ENCODE measurements around the gene KLHDC2. TPM values are rescaled to one million over a fixed set of nuclear protein-coding genes. Genes with fewer than 3 reads are reported as not detected.
A peak's percentile ranks its signal among the peaks of the same experiment; 100 is the strongest.

KLHDC2 gene
- total and polyA plus RNA-seq, 2 experiments from 2014 or later = 82.8 to 84.9 TPM

- peak overlapping the region; percentile 98 for H3K27ac ChIP-seq
- H3K27me3 ChIP-seq (replicated peaks; ENCODE audit: insufficient read depth) = no peaks in the 10 kb centered on the region
- H3K9me3 ChIP-seq (ENCODE audit: low read depth) = no peaks in the 10 kb centered on the region
- H3F3A ChIP-seq (ENCODE audit: insufficient read depth) = peaks cover 28% of the 10 kb centered on the region
- in situ Hi-C loops (cut with MboI) = loop anchor here (10.0 kb wide), 1 partner anchor 132 kb away; the partner anchor contains the start of gene DNAAF2
- H3K9ac ChIP-seq = peak overlapping the region; percentile 99
- peaks cover 25% of the 10 kb centered on the region for H3K4me1 ChIP-seq (ENCODE audit: insufficient read depth)
- H3K9me2 ChIP-seq (ENCODE audit: insufficient read depth) = no peaks in the 10 kb centered on the region
- WGBS, 2 experiments (ENCODE audit: low coverage in 1 of 2, low lambda C conversion rate in 2 of 2, missing lambda C conversion rate in 2 of 2) = 5 to 8% methylated on average over 9 of the region's 9 CpGs
- peaks cover 39% of the 10 kb centered on the region for H3K79me2 ChIP-seq (ENCODE audit: insufficient read depth)
- peak overlapping the region; percentile 91 for H3K4me2 ChIP-seq (ENCODE audit: unreplicated experiment)
- peaks cover 4% of the 10 kb centered on the region; the same call in 1 of the 2 replicates for H3K36me3 ChIP-seq (ENCODE audit: low read depth)
- no peaks in the 10 kb centered on the region for H4K20me1 ChIP-seq (ENCODE audit: insufficient read depth)
- H2AFZ ChIP-seq = peak overlapping the region; percentile 87
- TF ChIP-seq EZH2 (IDR thresholded peaks at IDR 0.05; ENCODE audit: insufficient read depth, poor library complexity, severe bottlenecking) (no peak), EZH2phosphoT487 (IDR thresholded peaks at IDR 0.05; ENCODE audit: insufficient read depth, low read depth) (no peak)
- H3K4me3 ChIP-seq = peak overlapping the region; percentile 83
- no peak for DNase-seq
Observed at GRCh38 chr14:49767270-49767570, 733 bp upstream of the KLHDC2 start.

DNA sequence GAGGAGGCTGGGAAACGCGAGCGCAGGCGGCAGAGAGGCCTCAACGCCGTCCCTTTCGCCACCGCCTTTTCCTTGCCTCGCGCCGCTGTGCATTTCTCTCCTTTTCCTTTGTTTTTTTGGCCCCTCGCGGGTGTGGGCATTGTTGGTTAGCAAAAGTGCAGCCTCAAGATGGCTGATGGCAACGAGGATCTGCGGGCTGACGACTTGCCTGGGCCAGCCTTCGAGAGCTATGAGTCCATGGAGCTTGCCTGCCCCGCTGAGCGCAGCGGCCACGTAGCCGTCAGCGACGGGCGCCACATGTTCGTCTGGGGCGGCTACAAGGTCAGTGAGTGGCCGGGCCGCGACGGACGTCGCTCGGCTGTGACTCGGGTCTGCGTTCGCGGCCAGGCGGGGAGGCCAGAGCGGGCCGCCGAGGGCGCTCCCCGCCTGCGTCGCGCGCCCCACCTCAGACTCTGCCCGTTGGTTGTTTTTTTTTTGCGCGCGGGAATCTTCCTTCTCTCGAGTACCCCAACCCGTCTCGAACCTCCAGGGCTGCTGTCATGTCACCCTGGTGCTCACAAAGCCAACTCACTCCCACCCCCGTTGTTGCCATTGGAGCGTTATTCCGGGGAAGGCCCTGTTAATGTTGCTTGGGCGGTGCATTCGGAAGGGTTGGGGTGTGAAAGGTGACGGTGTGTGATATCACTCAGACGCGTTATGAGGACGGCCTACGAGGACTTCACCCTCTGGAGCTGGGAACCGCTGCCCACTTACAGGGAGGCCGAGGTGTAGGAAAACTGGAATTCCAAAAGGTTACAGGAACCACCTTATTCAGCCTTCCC is 558 bp downstream of the KLHDC2 start:
- WGBS, 2 experiments (ENCODE audit: low coverage in 1 of 2, low lambda C conversion rate in 2 of 2, missing lambda C conversion rate in 2 of 2) = 0 to 2% methylated on average over 67 of the region's 67 CpGs
- peak overlapping the region; percentile 99 for H3K9ac ChIP-seq
- H3K9me3 ChIP-seq (ENCODE audit: low read depth) = no peaks in the 10 kb centered on the region
- in situ Hi-C loops (cut with MboI) = loop anchor here (10.0 kb wide), 1 partner anchor 134 kb away; the partner anchor contains the start of gene DNAAF2
- H3K4me2 ChIP-seq (ENCODE audit: unreplicated experiment) = peak overlapping the region; percentile 91
- H4K20me1 ChIP-seq (ENCODE audit: insufficient read depth) = no peaks in the 10 kb centered on the region
- H3K79me2 ChIP-seq (ENCODE audit: insufficient read depth) = peaks cover 49% of the 10 kb centered on the region
- no peaks in the 10 kb centered on the region for H3K27me3 ChIP-seq (replicated peaks; ENCODE audit: insufficient read depth)
- peak overlapping the region; percentile 98 for H3K27ac ChIP-seq
- H3K4me3 ChIP-seq = peak overlapping the region; percentile 83
- TF ChIP-seq EZH2 (IDR thresholded peaks at IDR 0.05; ENCODE audit: insufficient read depth, poor library complexity, severe bottlenecking) (no peak), EZH2phosphoT487 (IDR thresholded peaks at IDR 0.05; ENCODE audit: insufficient read depth, low read depth) (no peak)
- peaks cover 25% of the 10 kb centered on the region for H3K4me1 ChIP-seq (ENCODE audit: insufficient read depth)
- H2AFZ ChIP-seq = peak overlapping the region; percentile 53
- H3K9me2 ChIP-seq (ENCODE audit: insufficient read depth) = no peaks in the 10 kb centered on the region
- peaks cover 28% of the 10 kb centered on the region for H3F3A ChIP-seq (ENCODE audit: insufficient read depth)
- DNase-seq = peak; percentile 85
- peaks cover 11% of the 10 kb centered on the region; the same call in 1 of the 2 replicates for H3K36me3 ChIP-seq (ENCODE audit: low read depth)

- H3K4me1 ChIP-seq (ENCODE audit: insufficient read depth) = peaks cover 25% of the 10 kb centered on the region
- H3K4me3 ChIP-seq = peak overlapping the region; percentile 83
- H3K36me3 ChIP-seq (ENCODE audit: low read depth) = peaks cover 15% of the 10 kb centered on the region
- 0 out of 2 replicates have a peak overlapping the region, but pooled peaks have one; percentile 53 for H2AFZ ChIP-seq
- peaks cover 28% of the 10 kb centered on the region for H3F3A ChIP-seq (ENCODE audit: insufficient read depth)
- DNase-seq = peak; percentile 73
- H3K27me3 ChIP-seq (replicated peaks; ENCODE audit: insufficient read depth) = no peaks in the 10 kb centered on the region
- peak overlapping the region; percentile 91 for H3K4me2 ChIP-seq (ENCODE audit: unreplicated experiment)
- H3K9me2 ChIP-seq (ENCODE audit: insufficient read depth) = no peaks in the 10 kb centered on the region
- H3K9ac ChIP-seq = peak overlapping the region; percentile 99
- no peaks in the 10 kb centered on the region for H4K20me1 ChIP-seq (ENCODE audit: insufficient read depth)
- peak overlapping the region; percentile 98 for H3K27ac ChIP-seq
- in situ Hi-C loops (cut with MboI) = loop anchor here (10.0 kb wide), 1 partner anchor 134 kb away; the partner anchor contains the start of gene DNAAF2
- no peaks in the 10 kb centered on the region for H3K9me3 ChIP-seq (ENCODE audit: low read depth)
- 6 to 9% methylated on average over 6 of the region's 6 CpGs for WGBS, 2 experiments (ENCODE audit: low coverage in 1 of 2, low lambda C conversion rate in 2 of 2, missing lambda C conversion rate in 2 of 2)
- peaks cover 53% of the 10 kb centered on the region for H3K79me2 ChIP-seq (ENCODE audit: insufficient read depth)
- TF ChIP-seq EZH2 (IDR thresholded peaks at IDR 0.05; ENCODE audit: insufficient read depth, poor library complexity, severe bottlenecking) = no peak
- TF ChIP-seq EZH2phosphoT487 (IDR thresholded peaks at IDR 0.05; ENCODE audit: insufficient read depth, low read depth) = no peak
Observed at GRCh38 chr14:49769171-49769570, 1.2 kb downstream of the KLHDC2 start.

- Histone ChIP-seq H3K27ac (peak overlapping the region; percentile 98), H3K4me1 (ENCODE audit: insufficient read depth) (peaks cover 25% of the 10 kb centered on the region), H3K9me2 (ENCODE audit: insufficient read depth) (no peaks in the 10 kb centered on the region), H2AFZ (0 out of 2 replicates have a peak overlapping the region, but pooled peaks have one; percentile 53), H3K79me2 (ENCODE audit: insufficient read depth) (peaks cover 58% of the 10 kb centered on the region), H3K9ac (peak overlapping the region; percentile 99), H4K20me1 (ENCODE audit: insufficient read depth) (no peaks in the 10 kb centered on the region), H3K27me3 (replicated peaks; ENCODE audit: insufficient read depth) (no peaks in the 10 kb centered on the region), H3K36me3 (ENCODE audit: low read depth) (peaks cover 21% of the 10 kb centered on the region), H3K4me2 (ENCODE audit: unreplicated experiment) (peak overlapping the region; percentile 91), H3K9me3 (ENCODE audit: low read depth) (no peaks in the 10 kb centered on the region), H3F3A (ENCODE audit: insufficient read depth) (peaks cover 28% of the 10 kb centered on the region), H3K4me3 (peak overlapping the region; percentile 83)
- in situ Hi-C loops (cut with MboI) = loop anchor here (10.0 kb wide), 1 partner anchor 135 kb away; the partner anchor contains the start of gene DNAAF2
- DNase-seq = no peak
- TF ChIP-seq EZH2 (IDR thresholded peaks at IDR 0.05; ENCODE audit: insufficient read depth, poor library complexity, severe bottlenecking) = no peak
- no peak for TF ChIP-seq EZH2phosphoT487 (IDR thresholded peaks at IDR 0.05; ENCODE audit: insufficient read depth, low read depth)
- WGBS, 2 experiments (ENCODE audit: low coverage in 1 of 2, low lambda C conversion rate in 2 of 2, missing lambda C conversion rate in 2 of 2) = 62 to 64% methylated on average over 15 of the region's 15 CpGs
Observed at GRCh38 chr14:49769581-49770211, 1.7 kb downstream of the KLHDC2 start.

All from GM23248 (cell line).